LNCaP clone FGC (cell line): ENCODE results near the gene BTBD16.

ENCODE experiments used
- DNase-seq: peaks from one replicate; pipeline ENCODE4 v3.0.0-alpha.2; 2011; ENCODE audit warnings: low read depth
- H3K4me3 ChIP-seq: 2 replicates; pipeline ENCODE4 v1.5.1; 2011; ENCODE audit warnings: mild to moderate bottlenecking, low read depth, low read length, control low read depth
- CTCF ChIP-seq: IDR thresholded peaks from 2 replicates; pipeline ENCODE4 v1.5.1; 2012; ENCODE audit warnings: mild to moderate bottlenecking; ENCODE audit not compliant: control insufficient read depth, insufficient read depth; ENCODE audit errors: extremely low read depth

BTBD16 gene

GRCh38 chr10:122303271-122304053, 32.4 kb downstream of the BTBD16 start:
- TF ChIP-seq CTCF = no peak
- H3K4me3 ChIP-seq = no peak overlapping the region

GRCh38 chr10:122304054-122304579, 33.0 kb downstream of the BTBD16 start:
- DNase-seq = no peak
- no peak for TF ChIP-seq CTCF
- H3K4me3 ChIP-seq = no peak overlapping the region

More at GRCh38 chr10:122303271-122304053, 32.4 kb downstream of the BTBD16 start:
- no peak for DNase-seq

GRCh38 chr10:122306282-122306681, 35.2 kb downstream of the BTBD16 start:
- no peak for DNase-seq
- no peak overlapping the region for H3K4me3 ChIP-seq
- no peak for TF ChIP-seq CTCF

- no peak for DNase-seq
- no peak for TF ChIP-seq CTCF
- H3K4me3 ChIP-seq = no peak overlapping the region
These were observed 35.6 kb downstream of the BTBD16 start for GRCh38 chr10:122306744-122307143.

GRCh38 chr10:122307669-122308416, 36.7 kb downstream of the BTBD16 start:
- no peak overlapping the region for H3K4me3 ChIP-seq
- peak; percentile 6 for DNase-seq
- TF ChIP-seq CTCF = no peak

- no peak overlapping the region for H3K4me3 ChIP-seq
- TF ChIP-seq CTCF = no peak
- DNase-seq = no peak
These were observed 37.5 kb downstream of the BTBD16 start for GRCh38 chr10:122308417-122309141.
